Left lung (tissue), 10 donors: ENCODE results near the gene MID1. TPM values are rescaled to one million over a fixed set of nuclear protein-coding genes. Genes with fewer than 3 reads are reported as not detected.

Experiments used
- ATAC-seq: fragments of 200-7000 bp; cut with Tn5 transposase; one replicate; pipeline ENCODE4 v1.9.1; 2020; ENCODE audit warnings: moderate library complexity
- DNase-seq, 4 donors: peaks; one replicate each; pipeline ENCODE4 v3.0.0-alpha.2; 2013 to 2020
- H3K27ac ChIP-seq, 2 donors: fragments of 200-600 bp; sonication (generic) in 1 of 2; one replicate each; pipeline versions ENCODE4 v1.5.0 to v1.8.0; 2020 to 2021
- H3K27me3 ChIP-seq, 2 donors: fragments of 200-600 bp; sonication (generic) in 1 of 2; one replicate each; pipeline versions ENCODE4 v1.5.0 to v1.8.0; 2020 to 2021
- H3K36me3 ChIP-seq, 2 donors: fragments of 200-600 bp; sonication (generic) in 1 of 2; one replicate each; pipeline versions ENCODE4 v1.5.0 to v1.8.0; 2020 to 2021
- H3K4me1 ChIP-seq, 2 donors: fragments of 200-600 bp; one replicate each; pipeline ENCODE4 v1.8.0; 2021
- H3K4me3 ChIP-seq, 2 donors: fragments of 200-600 bp; sonication (generic) in 1 of 2; one replicate each; pipeline versions ENCODE4 v1.5.0 to v1.8.0; 2020 to 2021; ENCODE audit warnings: mild to moderate bottlenecking in 1 of 2
- H3K9me3 ChIP-seq, 2 donors: fragments of 200-600 bp; sonication (generic) in 1 of 2; one replicate each; pipeline versions ENCODE4 v1.5.0 to v1.8.0; 2020 to 2021
- CTCF ChIP-seq, 2 donors: fragments of 200-600 bp; sonication (generic) in 1 of 2; IDR thresholded peaks; one replicate each; pipeline versions ENCODE4 v1.5.0 to v1.8.0; 2021; ENCODE audit warnings: antibody characterized with exemption in 2 of 2
- intact Hi-C, 2 donors: fragments of 100-400 bp; cut with DNase I; formaldehyde crosslinking; loops; one replicate each; pipeline versions ENCODE4 v1.11.2 to v1.14.2; 2022
- polyA plus RNA-seq, 6 donors: library from polyadenylated mRNA; unstranded; fragments of 120-200 nt; gene quantifications; one replicate each; pipeline ENCODE4 v1.2.1, GENCODE V29; 2013; ENCODE audit not compliant: insufficient read length in 6 of 6
- total RNA-seq, 2 donors: library from RNA; stranded (reverse); fragmentation: NEBNext Ultra II Directional; extraction: Animal tissue kit (Norgen Biotek cat#: 25700); gene quantifications; one replicate each; pipeline ENCODE4 v1.2.1, GENCODE V29; 2021
- donor health status: DM: no; HTN: yes; CAD: no.
- donor health status: DM: no; HTN: no; CAD: no.

The MID1 gene
- total and polyA plus RNA-seq, 8 donors: 19.3 to 29.8 (median 24.2) TPM

- no peaks in the 10 kb centered on the region for H3K4me1 ChIP-seq
- H3K4me3 ChIP-seq: no peak overlapping the region
- no peaks in the 10 kb centered on the region for H3K27me3 ChIP-seq
- H3K27ac ChIP-seq: no peak overlapping the region
- intact Hi-C loops: no loop called here
- H3K9me3 ChIP-seq: no peaks in the 10 kb centered on the region
- ATAC-seq (no peak), DNase-seq (no peak)
- no peak for TF ChIP-seq CTCF (IDR thresholded peaks at IDR 0.05)
- H3K36me3 ChIP-seq: no peaks in the 10 kb centered on the region
Observed at GRCh38 chrX:10603612-10604011, 16.8 kb downstream of the MID1 start.

- TF ChIP-seq CTCF (IDR thresholded peaks at IDR 0.05): no peak
- intact Hi-C loops: no loop called here
Observed at GRCh38 chrX:10602646-10603045, 17.7 kb downstream of the MID1 start.

GRCh38 chrX:10600479-10600878 lies 19.9 kb downstream of the MID1 start:
- intact Hi-C loops: no loop called here
- DNase-seq (no peak), ATAC-seq (no peak)
- TF ChIP-seq CTCF (IDR thresholded peaks at IDR 0.05): no peak
- Histone ChIP-seq H3K36me3 (no peaks in the 10 kb centered on the region), H3K4me3 (no peak overlapping the region), H3K9me3 (no peaks in the 10 kb centered on the region), H3K4me1 (no peaks in the 10 kb centered on the region), H3K27me3 (no peaks in the 10 kb centered on the region), H3K27ac (no peak overlapping the region)

More at GRCh38 chrX:10602646-10603045, 17.7 kb downstream of the MID1 start:
- H3K27me3 ChIP-seq: no peaks in the 10 kb centered on the region
- DNase-seq: no peak
- H3K36me3 ChIP-seq: no peaks in the 10 kb centered on the region
- H3K9me3 ChIP-seq: no peaks in the 10 kb centered on the region
- no peak overlapping the region for H3K27ac ChIP-seq
- ATAC-seq: peak; percentile 93
- no peak overlapping the region for H3K4me3 ChIP-seq
- H3K4me1 ChIP-seq: no peaks in the 10 kb centered on the region

- Histone ChIP-seq H3K4me1 (no peaks in the 10 kb centered on the region), H3K4me3 (no peak overlapping the region), H3K27ac (no peak overlapping the region), H3K36me3 (no peaks in the 10 kb centered on the region), H3K27me3 (no peaks in the 10 kb centered on the region), H3K9me3 (no peaks in the 10 kb centered on the region)
- no peak for TF ChIP-seq CTCF (IDR thresholded peaks at IDR 0.05)
- ATAC-seq (no peak), DNase-seq (no peak)
- intact Hi-C loops: no loop called here
Observed at GRCh38 chrX:10598540-10598939, 21.8 kb downstream of the MID1 start.

GRCh38 chrX:10597871-10598270 lies 22.5 kb downstream of the MID1 start:
- Histone ChIP-seq H3K4me1 (no peaks in the 10 kb centered on the region), H3K4me3 (no peak overlapping the region), H3K27ac (no peak overlapping the region), H3K36me3 (no peaks in the 10 kb centered on the region), H3K27me3 (no peaks in the 10 kb centered on the region), H3K9me3 (no peaks in the 10 kb centered on the region)
- intact Hi-C loops: no loop called here
- TF ChIP-seq CTCF (IDR thresholded peaks at IDR 0.05): peak in 1 of 2 donors; percentile 16
- ATAC-seq: peak; percentile 70
- DNase-seq: no peak
